Right lobe of liver (tissue), 6 donors: Measurements from ENCODE around the gene LHFPL2. TPM values are rescaled to one million over a fixed set of nuclear protein-coding genes. Genes with fewer than 3 reads are reported as not detected.

Source experiments
- ATAC-seq, 4 donors: fragments of 200-7000 bp; cut with Tn5 transposase; one replicate each; pipeline ENCODE4 v1.9.1; 2020; ENCODE audit warnings: mild to moderate bottlenecking in 4 of 4, moderate library complexity in 4 of 4
- DNase-seq, 3 donors: peaks; one replicate each; pipeline ENCODE4 v3.0.0-alpha.2; 2020
- H3K27ac ChIP-seq, 3 donors: fragments of 200-600 bp; one replicate each; pipeline ENCODE4 v1.8.0; 2022
- H3K27me3 ChIP-seq, 2 donors: fragments of 200-600 bp; one replicate each; pipeline ENCODE4 v1.8.0; 2022
- H3K36me3 ChIP-seq, 4 donors: fragments of 200-600 bp; sonication (generic) in 1 of 4; one replicate each; pipeline versions ENCODE4 v1.5.1 to v1.8.0; 2017 to 2022; ENCODE audit warnings: control low read depth in 1 of 4
- H3K4me1 ChIP-seq, 4 donors: fragments of 200-600 bp; sonication (generic) in 1 of 4; one replicate each; pipeline versions ENCODE4 v1.5.1 to v1.8.0; 2017 to 2022; ENCODE audit warnings: control low read depth in 1 of 4
- H3K4me3 ChIP-seq, 3 donors: fragments of 200-600 bp; one replicate each; pipeline ENCODE4 v1.8.0; 2022
- H3K9me3 ChIP-seq, 4 donors: fragments of 200-600 bp; sonication (generic) in 1 of 4; one replicate each; pipeline versions ENCODE4 v1.5.1 to v1.8.0; 2017 to 2022; ENCODE audit warnings: control low read depth in 1 of 4
- POLR2A ChIP-seq: fragments of 450-650 bp; IDR thresholded peaks from one replicate; pipeline ENCODE4 v1.6.1; 2017; ENCODE audit warnings: antibody characterized with exemption, mild to moderate bottlenecking
- WGBS: methylation state at CpG from one replicate; pipeline ENCODE4 v1.1.6; 2018; ENCODE audit warnings: low coverage, low lambda C conversion rate; ENCODE audit not compliant: insufficient coverage; ENCODE audit errors: missing lambda C conversion rate; 5-methylcytosine and 5-hydroxymethylcytosine counted together
- intact Hi-C, 2 donors: fragments of 100-400 bp; cut with DNase I; formaldehyde crosslinking; loops; one replicate each; pipeline versions ENCODE4 v1.11.2 to v1.14.1; 2022
- total RNA-seq, 6 experiments: library from RNA; depleted of rRNA in 2 of 6; stranded (reverse); fragments of >200 nt in 2 of 6; fragmentation: NEBNext Ultra II Directional in 3 of 6; extraction: Animal tissue kit (Norgen Biotek cat#: 25700) in 3 of 6; gene quantifications; one replicate each; pipeline versions ENCODE4 v1.1.0 to v1.2.4, GENCODE V29; 2016 to 2023
- TF ChIP-seq, protein P1 (sequence below), 4 donors: fragments of 200-600 bp in 3 of 4; fragments of 450-650 bp in 1 of 4; IDR thresholded peaks; one replicate each; pipeline versions ENCODE4 v1.5.1 to v1.8.0; 2016 to 2022; ENCODE audit warnings: antibody characterized with exemption in 4 of 4, mild to moderate bottlenecking in 2 of 4
- donor health status: DM: no; HTN: yes; CAD: no.
- donor health status: DM: no; HTN: no; CAD: no.
- donor health status: DM: no; HTN: no; CAD: no.
- donor health status: DM: no; HTN: yes; CAD: no.
- donor health status: DM: no; HTN: yes; CAD: no.

Gene LHFPL2
- total RNA-seq, 6 experiments from 2014 or later = 2.6 to 11.8 (median 4.3) TPM

DNA sequence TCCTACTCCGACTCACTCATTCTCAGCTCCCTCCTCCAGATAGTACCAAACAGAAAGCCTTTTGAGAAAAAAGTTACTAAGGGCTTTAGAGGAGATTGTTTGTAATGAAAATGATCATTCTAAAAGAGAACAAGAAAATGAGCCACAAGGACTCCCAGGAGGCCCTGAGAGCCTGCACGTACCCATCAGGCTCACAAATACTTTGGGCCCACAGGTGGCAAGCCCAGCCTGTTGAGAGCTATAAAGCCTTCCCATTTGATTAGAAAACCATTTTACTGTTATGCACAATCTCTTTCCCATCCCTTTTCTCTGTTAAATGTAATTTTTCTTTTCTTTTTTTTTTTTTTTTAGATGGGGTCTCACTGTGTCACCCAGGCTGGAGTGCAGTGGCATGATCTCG is 136.1 kb downstream of the LHFPL2 start:
- no peaks in the 10 kb centered on the region for H3K9me3 ChIP-seq
- no peak overlapping the region for H3K27ac ChIP-seq
- H3K4me1 ChIP-seq = peaks cover 0 to 16% (median 0%) of the 10 kb centered on the region in 4 donors
- intact Hi-C loops = no loop called here
- TF ChIP-seq, protein P1, sequence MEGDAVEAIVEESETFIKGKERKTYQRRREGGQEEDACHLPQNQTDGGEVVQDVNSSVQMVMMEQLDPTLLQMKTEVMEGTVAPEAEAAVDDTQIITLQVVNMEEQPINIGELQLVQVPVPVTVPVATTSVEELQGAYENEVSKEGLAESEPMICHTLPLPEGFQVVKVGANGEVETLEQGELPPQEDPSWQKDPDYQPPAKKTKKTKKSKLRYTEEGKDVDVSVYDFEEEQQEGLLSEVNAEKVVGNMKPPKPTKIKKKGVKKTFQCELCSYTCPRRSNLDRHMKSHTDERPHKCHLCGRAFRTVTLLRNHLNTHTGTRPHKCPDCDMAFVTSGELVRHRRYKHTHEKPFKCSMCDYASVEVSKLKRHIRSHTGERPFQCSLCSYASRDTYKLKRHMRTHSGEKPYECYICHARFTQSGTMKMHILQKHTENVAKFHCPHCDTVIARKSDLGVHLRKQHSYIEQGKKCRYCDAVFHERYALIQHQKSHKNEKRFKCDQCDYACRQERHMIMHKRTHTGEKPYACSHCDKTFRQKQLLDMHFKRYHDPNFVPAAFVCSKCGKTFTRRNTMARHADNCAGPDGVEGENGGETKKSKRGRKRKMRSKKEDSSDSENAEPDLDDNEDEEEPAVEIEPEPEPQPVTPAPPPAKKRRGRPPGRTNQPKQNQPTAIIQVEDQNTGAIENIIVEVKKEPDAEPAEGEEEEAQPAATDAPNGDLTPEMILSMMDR (IDR thresholded peaks at IDR 0.05) = no peak
- TF ChIP-seq POLR2A = no peak
- H3K27me3 ChIP-seq = no peaks in the 10 kb centered on the region
- ATAC-seq (no peak), DNase-seq (no peak)
- no peaks in the 10 kb centered on the region for H3K36me3 ChIP-seq
- WGBS = 95% methylated on average over 3 of the region's 3 CpGs
- H3K4me3 ChIP-seq = no peak overlapping the region

DNA sequence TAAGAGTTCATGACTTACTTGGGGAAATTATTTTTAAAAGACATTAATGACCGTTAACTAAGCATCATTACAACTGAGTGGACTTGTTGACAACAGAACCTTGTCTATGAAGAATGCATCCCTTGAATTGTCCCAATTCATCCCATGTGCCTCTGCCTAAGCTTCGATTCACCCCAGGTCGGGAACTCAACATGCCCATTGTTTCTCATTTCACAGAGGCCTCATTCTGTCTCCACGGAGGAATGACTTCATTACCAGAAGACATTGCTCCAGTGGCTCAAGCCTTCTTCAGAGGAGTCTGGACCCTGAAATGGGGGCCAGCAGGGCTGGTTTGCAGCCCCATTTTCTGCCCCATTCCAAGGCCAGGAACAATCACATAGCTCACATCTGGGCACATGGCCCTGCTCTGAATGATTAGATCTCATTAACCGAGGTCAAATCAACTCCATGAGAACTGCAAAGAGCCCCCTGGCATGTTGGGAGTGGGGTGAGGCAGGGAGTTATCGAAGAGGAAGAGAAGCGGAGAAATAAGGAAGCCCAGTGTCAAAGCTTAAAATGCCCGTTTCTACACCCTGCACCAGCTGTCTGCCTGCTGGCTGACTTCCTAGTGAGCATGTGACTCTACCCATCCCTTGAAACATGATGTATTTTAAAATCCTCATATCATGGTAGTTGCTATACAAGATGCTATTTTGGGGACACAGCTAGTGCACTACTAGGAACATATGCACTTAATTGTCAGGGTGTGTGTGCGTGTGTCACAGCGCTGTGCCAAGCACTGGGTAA is 137.3 kb downstream of the LHFPL2 start:
- no peak for TF ChIP-seq POLR2A
- TF ChIP-seq, protein P1 (IDR thresholded peaks at IDR 0.05) = no peak
- Histone ChIP-seq H3K4me3 (no peak overlapping the region), H3K9me3 (no peaks in the 10 kb centered on the region), H3K27me3 (no peaks in the 10 kb centered on the region), H3K36me3 (no peaks in the 10 kb centered on the region), H3K4me1 (peaks cover 0 to 16% (median 0%) of the 10 kb centered on the region in 4 donors), H3K27ac (no peak overlapping the region)
- intact Hi-C loops = no loop called here
- WGBS = 68% methylated on average over 10 of the region's 10 CpGs
- DNase-seq (no peak), ATAC-seq (peak in 3 of 4 donors; percentile 10 to 17 (median 13))

DNA sequence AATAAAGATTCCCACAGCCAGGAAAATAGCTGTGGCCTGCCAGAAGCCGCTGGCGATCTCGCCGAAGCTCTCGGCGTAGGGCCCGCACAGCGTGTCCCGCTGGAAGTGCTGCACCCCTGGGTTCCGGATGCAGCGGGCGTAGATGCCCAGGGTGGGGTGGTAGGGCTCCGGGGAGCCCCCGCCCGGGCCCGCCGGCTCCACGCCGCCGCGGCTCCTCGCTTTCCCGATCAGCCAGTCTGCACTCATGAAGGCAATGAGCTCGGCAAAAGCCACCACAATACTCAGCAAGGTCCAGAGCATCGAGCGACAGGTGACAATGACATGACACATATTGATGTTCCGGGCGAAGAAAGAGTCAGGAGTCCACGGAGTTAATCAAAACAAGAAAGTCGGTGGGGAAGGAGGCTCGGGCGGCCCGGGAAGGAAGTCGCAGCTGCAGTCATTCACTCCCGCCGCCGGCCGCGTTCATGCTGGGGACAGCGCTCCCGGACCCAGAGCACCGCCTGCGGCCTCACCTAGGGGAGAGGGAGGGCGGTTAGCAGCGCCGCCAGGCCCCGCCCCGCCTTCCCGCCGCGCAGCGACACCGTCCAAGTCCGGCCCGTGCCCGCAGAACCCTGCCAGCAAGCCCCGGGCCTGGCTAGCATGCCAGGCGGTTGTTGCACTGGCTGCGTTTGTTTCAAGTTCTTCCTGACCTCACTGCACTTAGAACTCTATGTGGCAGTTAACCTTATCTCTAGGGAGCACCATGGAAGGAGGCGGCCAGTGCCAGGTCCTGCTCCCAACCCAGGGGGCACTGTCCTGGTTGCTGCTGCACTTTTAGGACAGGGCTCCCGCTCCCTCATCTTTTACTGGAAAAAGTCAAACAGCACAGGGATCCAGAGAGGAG is 138.4 kb downstream of the LHFPL2 start:
- intact Hi-C loops = no loop called here
- peaks cover 0 to 16% (median 0%) of the 10 kb centered on the region in 4 donors for H3K4me1 ChIP-seq

More for the DNA sequence above, 138.4 kb downstream of the LHFPL2 start:
- H3K27ac ChIP-seq = peak overlapping the region in 2 of 3 donors; percentile 27 to 53
- H3K27me3 ChIP-seq = no peaks in the 10 kb centered on the region
- ATAC-seq = peak; percentile 88 to 97 (median 96)
- TF ChIP-seq, protein P1 (IDR thresholded peaks at IDR 0.05) = peak in 3 of 4 donors; percentile 17 to 25 (median 23)
- TF ChIP-seq POLR2A = peak; percentile 31
- no peaks in the 10 kb centered on the region for H3K9me3 ChIP-seq
- DNase-seq = peak; percentile 88 to 92 (median 92)
- no peaks in the 10 kb centered on the region for H3K36me3 ChIP-seq
- WGBS = 6% methylated on average over 16 of the region's 61 CpGs
- peak overlapping the region; percentile 29 to 36 (median 32) for H3K4me3 ChIP-seq
